ENCODE data around the gene STX7. TPM values are rescaled to one million over a fixed set of nuclear protein-coding genes. Genes with fewer than 3 reads are reported as not detected.
A peak's percentile ranks its signal among the peaks of the same experiment; 100 is the strongest.

The STX7 gene
- total RNA-seq, 2 experiments from 2014 or later, result 66.5 to 178 TPM

DNA sequence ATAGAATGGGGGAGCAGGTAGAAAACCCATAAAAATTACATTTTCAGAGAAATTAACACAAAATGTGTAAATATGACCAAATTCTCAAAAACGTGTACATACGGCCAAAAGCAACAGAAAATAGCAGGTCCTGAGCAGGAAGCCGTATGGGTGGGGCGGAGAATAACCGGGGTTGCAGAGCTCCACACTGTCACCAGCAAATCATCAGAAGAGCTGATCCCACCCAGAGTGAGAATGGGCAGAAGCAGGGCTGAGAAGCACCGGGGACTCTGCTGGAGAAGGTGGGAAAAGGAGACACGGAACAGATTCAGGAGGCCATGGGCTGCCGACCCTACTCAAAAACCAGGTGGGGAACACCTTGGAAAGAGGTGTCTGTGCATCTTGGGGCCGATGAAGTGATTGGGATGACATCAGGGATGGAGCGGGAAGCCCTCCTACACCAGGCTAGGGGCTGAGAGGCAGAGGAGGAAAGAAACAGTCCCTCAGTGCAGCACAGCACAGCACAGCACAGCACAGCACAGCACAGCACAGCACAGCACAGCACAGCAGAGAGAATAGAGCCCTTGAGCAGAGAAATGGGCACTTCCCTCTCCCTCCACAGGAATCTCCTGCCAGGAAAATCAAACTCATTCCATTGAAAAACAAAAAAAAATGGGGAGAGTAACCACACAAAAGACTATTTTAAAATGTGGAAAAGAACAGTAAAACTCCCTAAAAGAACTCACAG, 22.3 kb downstream of the STX7 start:
- Histone ChIP-seq H4K20me1 (ENCODE audit: insufficient read depth, low read length) (no peaks in the 10 kb centered on the region), H3K79me2 (ENCODE audit: insufficient read depth, low read depth, low read length) (peaks cover 100% of the 10 kb centered on the region), H3K4me1 (ENCODE audit: insufficient read depth, low read length, poor library complexity, severe bottlenecking) (peaks cover 75% of the 10 kb centered on the region), H3K36me3 (ENCODE audit: insufficient read depth, low read length) (peaks cover 86% of the 10 kb centered on the region), H3K4me2 (ENCODE audit: low read length) (peak overlapping the region; percentile 72), H3K9me3 (ENCODE audit: low read length) (peaks cover 55% of the 10 kb centered on the region), H3K4me3 (ENCODE audit: low read depth, low read length, poor library complexity, severe bottlenecking) (peak overlapping the region; percentile 66), H3K27ac (ENCODE audit: low read depth, low read length, poor library complexity, severe bottlenecking) (peak overlapping the region; percentile 100), H3K9me2 (ENCODE audit: insufficient read depth, low read length) (no peaks in the 10 kb centered on the region), H2AFZ (ENCODE audit: low read length) (no peak overlapping the region; the same call in 1 of the 2 replicates)
- peak; percentile 65 for DNase-seq (ENCODE audit: low spot score)
- CTCF ChIA-PET (ENCODE audit: unreplicated experiment), result no interaction called here
- intact Hi-C loops (cut with micrococcal nuclease; ENCODE audit: unreplicated experiment), result loop anchor here (2.0 kb wide), 1 partner anchor 22 kb away; the partner anchor contains the start of gene STX7
- TF ChIP-seq EZH2phosphoT487 (IDR thresholded peaks at IDR 0.05; ENCODE audit: borderline replicate concordance, low read depth, low read length), result no peak
- TF ChIP-seq, protein P1, sequence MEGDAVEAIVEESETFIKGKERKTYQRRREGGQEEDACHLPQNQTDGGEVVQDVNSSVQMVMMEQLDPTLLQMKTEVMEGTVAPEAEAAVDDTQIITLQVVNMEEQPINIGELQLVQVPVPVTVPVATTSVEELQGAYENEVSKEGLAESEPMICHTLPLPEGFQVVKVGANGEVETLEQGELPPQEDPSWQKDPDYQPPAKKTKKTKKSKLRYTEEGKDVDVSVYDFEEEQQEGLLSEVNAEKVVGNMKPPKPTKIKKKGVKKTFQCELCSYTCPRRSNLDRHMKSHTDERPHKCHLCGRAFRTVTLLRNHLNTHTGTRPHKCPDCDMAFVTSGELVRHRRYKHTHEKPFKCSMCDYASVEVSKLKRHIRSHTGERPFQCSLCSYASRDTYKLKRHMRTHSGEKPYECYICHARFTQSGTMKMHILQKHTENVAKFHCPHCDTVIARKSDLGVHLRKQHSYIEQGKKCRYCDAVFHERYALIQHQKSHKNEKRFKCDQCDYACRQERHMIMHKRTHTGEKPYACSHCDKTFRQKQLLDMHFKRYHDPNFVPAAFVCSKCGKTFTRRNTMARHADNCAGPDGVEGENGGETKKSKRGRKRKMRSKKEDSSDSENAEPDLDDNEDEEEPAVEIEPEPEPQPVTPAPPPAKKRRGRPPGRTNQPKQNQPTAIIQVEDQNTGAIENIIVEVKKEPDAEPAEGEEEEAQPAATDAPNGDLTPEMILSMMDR (conservative IDR thresholded peaks at IDR 0.05; ENCODE audit: low read length), result no peak
- TSS peak; percentile 81 for BruUV-seq (replicated peaks)
- POLR2A ChIA-PET, result interaction anchor here (0.6 to 7.9 kb wide), 16 partner anchors 8 to 229 kb away, joined by 3 to 52 read pairs (median 4); partner anchors contain the start of gene STX7

DNA sequence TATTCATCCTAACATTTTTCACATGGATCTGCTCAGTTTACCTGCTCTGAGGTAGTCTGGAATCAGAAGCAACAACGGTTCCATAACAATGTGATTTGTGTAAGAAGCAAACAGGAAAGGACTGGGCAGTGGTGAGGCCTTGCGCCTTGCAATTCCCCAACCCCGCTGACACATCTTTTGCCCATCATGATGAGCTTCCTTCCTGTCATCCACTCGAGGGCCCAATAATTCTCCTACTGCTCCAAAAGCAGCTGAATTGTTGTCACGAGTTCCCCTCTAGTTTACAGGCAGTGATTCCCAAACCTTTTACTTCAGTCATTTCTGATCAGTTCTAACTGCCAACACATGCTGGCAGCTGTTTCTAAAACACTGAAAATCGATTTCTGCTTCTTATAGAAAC, 22.9 kb downstream of the STX7 start:
- intact Hi-C loops (cut with micrococcal nuclease; ENCODE audit: unreplicated experiment), result loop anchor here (2.0 kb wide), 1 partner anchor 23 kb away; the partner anchor contains the start of gene STX7

More for the DNA sequence above, 22.9 kb downstream of the STX7 start:
- H3K36me3 ChIP-seq (ENCODE audit: insufficient read depth, low read length), result peaks cover 88% of the 10 kb centered on the region
- no TSS peak for BruUV-seq (replicated peaks)
- H3K4me2 ChIP-seq (ENCODE audit: low read length), result peak overlapping the region; percentile 72
- peaks cover 100% of the 10 kb centered on the region for H3K79me2 ChIP-seq (ENCODE audit: insufficient read depth, low read depth, low read length)
- no peak for TF ChIP-seq EZH2phosphoT487 (IDR thresholded peaks at IDR 0.05; ENCODE audit: borderline replicate concordance, low read depth, low read length)
- TF ChIP-seq, protein P1 (conservative IDR thresholded peaks at IDR 0.05; ENCODE audit: low read length), result no peak
- H3K4me1 ChIP-seq (ENCODE audit: insufficient read depth, low read length, poor library complexity, severe bottlenecking), result peaks cover 75% of the 10 kb centered on the region
- no peak overlapping the region; the same call in 1 of the 2 replicates for H2AFZ ChIP-seq (ENCODE audit: low read length)
- POLR2A ChIA-PET, result interaction anchor here (0.6 to 7.9 kb wide), 19 partner anchors 9 to 328 kb away, joined by 3 to 52 read pairs (median 4); partner anchors contain the start of gene STX7
- H4K20me1 ChIP-seq (ENCODE audit: insufficient read depth, low read length), result no peaks in the 10 kb centered on the region
- no peaks in the 10 kb centered on the region for H3K9me2 ChIP-seq (ENCODE audit: insufficient read depth, low read length)
- peak; percentile 48 for DNase-seq (ENCODE audit: low spot score)
- peak overlapping the region; percentile 66 for H3K4me3 ChIP-seq (ENCODE audit: low read depth, low read length, poor library complexity, severe bottlenecking)
- CTCF ChIA-PET (ENCODE audit: unreplicated experiment), result no interaction called here
- peak overlapping the region; percentile 100 for H3K27ac ChIP-seq (ENCODE audit: low read depth, low read length, poor library complexity, severe bottlenecking)
- peaks cover 60% of the 10 kb centered on the region for H3K9me3 ChIP-seq (ENCODE audit: low read length)

Measured in OCI-LY7 (cell line).